Left cardiac atrium (tissue), 4 donors: ENCODE data around the gene NUP205. TPM values are rescaled to one million over a fixed set of nuclear protein-coding genes. Genes with fewer than 3 reads are reported as not detected.
"Not testable (repeated sequence)": the region's sequence is repeated elsewhere in the genome, so short reads cannot be mapped to it uniquely, and the experiment has no call there.

Experiments used
- ATAC-seq, 2 donors: fragments of 200-7000 bp; cut with Tn5 transposase; one replicate each; pipeline ENCODE4 v1.9.1; 2020; ENCODE audit warnings: mild to moderate bottlenecking in 2 of 2, moderate library complexity in 2 of 2
- DNase-seq: peaks from one replicate; pipeline ENCODE4 v3.0.0-alpha.2; 2020
- intact Hi-C, 2 donors: fragments of 100-400 bp; cut with DNase I; formaldehyde crosslinking; loops; one replicate each; pipeline versions ENCODE4 v1.14.1 to v1.15.1; 2022 to 2023
- total RNA-seq, 2 donors: library from RNA; stranded (reverse); fragmentation: NEBNext Ultra II Directional; extraction: Animal tissue kit (Norgen Biotek cat#: 25700); gene quantifications; one replicate each; pipeline ENCODE4 v1.2.1, GENCODE V29; 2021
- donor health status: DM: no; HTN: yes; CAD: no.
- donor health status: DM: no; HTN: yes; CAD: no; lungs with severe emphysema.
- donor health status: DM: yes; HTN: yes; CAD: no.
- donor health status: Dilated cardiomyopathy.

Gene NUP205
- total RNA-seq, 2 donors from 2014 or later: 18.6 to 26.0 TPM

DNA sequence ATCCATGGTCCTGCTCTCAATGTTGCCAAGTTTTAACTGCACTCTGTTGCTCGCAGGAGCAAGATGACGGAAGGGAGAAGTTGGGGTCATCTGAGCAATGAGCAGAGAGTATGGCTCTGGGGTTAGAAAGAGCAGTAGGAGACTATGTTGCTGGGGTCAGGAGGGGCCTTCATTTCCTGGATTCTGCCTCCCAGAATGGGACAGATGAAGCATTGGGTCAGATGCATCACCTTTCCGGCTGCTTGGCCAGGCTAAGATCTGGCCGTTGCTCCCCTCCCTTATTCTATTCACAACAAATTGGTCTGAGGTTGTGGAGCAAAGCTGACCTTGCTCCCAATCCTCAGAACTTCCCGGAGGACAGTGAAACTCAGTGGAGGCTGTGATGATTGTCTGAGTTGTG, 127.0 kb downstream of the NUP205 start:
- ATAC-seq (no peak), DNase-seq (no peak)
- intact Hi-C loops: no loop called here

DNA sequence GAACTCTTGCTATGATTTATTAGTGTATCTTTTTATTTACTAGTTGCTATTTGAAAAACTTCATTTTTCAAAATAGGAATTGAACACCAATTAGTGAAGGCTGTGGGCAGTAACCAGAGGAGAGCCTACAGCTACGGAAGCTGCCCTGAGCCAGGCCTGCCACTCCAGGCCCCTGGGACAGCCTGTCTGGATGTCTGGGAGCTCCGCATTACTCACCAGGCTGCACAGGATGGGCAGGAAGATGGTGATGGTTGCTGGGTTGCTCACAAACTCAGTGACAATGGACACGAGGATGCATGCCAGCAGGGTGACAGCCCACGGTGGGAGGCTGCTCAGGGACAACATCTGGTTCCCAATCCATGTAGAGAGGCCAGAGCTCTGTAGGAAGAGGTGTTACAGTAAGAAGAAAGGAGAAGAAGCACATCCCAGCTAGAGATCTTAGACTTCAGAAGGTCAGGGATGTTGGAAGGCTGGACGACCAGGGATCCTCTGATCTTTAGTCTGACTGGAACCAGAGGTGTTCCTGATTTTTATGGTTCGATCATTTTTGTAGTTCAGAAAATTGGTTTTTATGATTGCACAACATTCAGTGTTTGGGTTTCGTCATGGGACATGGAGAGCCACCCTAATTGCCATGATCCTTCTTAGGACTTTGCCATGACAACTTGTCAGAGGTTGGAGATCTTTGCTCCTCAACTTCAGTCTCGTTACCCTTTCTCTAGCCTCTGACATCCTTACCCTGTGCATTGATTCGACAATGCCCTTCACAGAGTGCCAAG, 127.8 kb downstream of the NUP205 start:
- intact Hi-C loops: no loop called here
- ATAC-seq: no peak
- no peak for DNase-seq

DNA sequence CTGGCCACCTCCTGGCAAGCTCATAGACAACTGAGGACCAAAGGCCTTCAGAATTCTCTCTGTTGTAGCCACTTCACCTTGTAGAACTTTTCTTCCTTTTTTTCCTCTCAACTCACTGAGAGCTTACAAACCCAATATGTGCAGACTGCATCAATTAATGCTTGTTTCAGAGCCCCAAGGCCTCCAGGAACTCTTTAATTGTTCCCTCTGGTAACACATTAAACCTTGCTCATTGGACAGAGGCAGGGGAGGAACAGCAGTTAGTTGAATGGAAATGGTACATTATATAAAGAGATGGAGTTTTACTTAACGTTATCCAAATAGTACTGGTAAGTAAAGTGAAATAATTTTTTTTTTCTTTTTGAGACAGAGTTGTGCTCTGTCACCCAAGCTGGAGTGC, 129.7 kb downstream of the NUP205 start:
- no peak for DNase-seq
- intact Hi-C loops: no loop called here
- ATAC-seq: no peak

DNA sequence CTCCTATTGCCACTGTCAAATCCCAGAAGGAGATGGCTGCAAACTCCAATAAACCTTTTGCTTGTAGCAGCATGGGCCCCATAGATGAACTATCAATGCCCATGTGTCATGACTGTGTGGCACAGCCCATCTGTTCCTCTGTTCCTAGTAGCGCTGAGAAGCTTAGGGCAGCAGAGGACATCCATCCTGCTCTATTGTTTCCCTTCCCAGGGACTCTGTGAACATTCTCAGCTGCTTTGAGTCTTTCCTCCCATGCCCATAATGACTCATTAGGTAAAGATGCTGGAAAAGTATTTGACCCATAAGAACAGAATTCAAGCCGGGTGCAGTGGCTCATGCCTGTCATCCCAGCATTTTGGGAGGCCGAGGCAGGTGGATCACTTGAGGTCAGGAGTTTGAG, 132.8 kb downstream of the NUP205 start:
- ATAC-seq (no peak), DNase-seq (no peak)

DNA sequence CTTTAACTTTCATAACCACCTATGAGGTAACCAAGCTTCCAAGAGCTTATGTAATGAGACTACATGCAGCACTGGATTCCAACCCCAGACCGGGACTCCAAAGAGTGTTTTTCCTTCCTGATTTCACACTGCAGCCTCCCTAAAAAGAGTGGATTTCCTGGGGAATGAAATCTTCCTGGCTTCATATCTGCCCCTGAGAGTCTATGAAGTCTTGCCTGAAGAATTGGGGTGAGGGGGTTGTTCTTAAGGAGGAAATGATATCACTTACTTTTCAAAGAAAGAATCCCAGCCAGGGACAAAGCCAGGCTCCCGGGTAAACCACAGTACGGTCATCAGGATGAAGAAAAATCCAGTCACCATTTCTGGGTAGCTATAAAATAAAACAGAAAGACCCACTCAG, 134.3 kb downstream of the NUP205 start:
- intact Hi-C loops: no loop called here
- DNase-seq: no peak
- ATAC-seq: no peak

More for the DNA sequence above, 132.8 kb downstream of the NUP205 start:
- intact Hi-C loops: no loop called here

DNA sequence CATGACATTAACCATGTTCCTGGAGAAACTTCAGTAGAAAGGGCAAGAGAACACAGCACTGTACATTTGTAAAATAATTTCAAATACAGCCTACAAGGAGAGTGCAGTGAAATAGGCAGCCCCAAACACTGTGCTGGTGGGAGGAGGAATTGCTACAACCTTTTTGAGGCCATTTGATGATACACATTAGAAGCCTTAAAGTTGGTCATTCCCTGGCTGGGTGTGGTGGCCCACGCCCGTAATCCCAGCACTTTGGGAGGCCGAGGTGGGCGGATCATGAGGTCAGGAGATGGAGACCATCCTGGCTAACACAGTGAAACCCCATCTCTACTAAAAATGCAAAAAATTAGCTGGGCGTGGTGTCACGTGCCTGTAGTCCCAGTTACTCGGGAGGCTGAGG, 134.9 kb downstream of the NUP205 start:
- DNase-seq, intact Hi-C loops, ATAC-seq: not testable (repeated sequence)

DNA sequence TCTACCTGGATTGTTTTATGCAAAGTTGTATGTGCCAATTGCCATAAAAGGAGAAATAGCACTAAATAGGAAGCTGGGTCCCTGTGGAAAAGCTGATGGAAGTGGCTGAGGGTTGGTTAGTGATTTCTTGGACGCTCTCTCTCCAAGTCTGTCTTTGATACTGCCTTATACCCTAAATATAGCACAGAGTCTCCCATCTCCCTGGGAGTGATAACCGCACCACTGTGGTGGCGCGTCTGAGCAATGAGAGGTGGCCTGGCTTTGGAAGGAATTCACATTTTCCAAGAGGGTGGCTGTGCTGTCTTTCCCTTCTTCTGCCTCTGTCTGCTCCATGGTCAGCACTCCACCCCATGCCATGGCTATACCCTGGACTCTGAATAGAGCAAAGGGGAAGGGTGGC, 135.8 kb downstream of the NUP205 start:
- intact Hi-C loops: no loop called here
- no peak for DNase-seq
- ATAC-seq: peak; percentile 48 to 84

DNA sequence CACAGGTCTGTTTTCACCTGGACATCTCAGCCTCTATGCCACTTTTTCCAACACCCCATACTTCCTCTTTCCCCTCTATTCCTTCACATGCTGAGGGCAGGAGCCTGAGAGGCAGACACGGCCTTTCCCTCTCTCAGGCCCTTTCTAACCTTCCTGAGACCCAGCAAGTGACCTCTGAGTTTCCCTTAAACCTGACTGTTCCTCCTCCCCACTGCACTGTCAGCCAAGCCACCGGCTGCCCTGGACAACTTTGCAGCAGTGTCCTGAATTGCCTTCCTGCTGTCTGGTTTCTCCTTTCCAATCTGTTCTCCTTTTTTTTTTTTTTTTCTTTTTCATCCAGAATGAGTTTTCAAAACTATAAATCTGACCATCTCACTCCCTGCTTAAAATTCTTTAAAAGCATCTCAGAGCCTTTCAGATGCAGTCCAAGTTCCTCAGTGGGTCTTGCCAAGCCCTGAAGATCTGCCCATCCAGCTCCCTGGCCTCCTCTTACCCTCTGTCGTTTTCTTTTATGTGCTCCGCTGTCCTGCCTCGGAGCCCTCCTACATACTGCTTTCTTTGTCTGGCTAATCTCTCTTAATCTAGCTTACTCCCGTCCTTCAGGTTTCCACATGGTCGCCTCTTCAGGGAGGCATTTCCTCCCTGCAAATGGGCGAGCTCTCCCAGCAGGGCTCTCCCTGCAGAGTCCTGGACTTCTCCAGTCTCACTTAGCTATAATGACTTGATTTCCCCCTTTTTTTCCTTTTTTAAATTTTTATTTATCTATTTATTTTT, 139.7 kb downstream of the NUP205 start:
- intact Hi-C loops: no loop called here
- no peak for DNase-seq
- ATAC-seq: no peak

Other genes starting within 250 kb of the NUP205 start
- 10 to 100 TPM; 25.0 to 28.0 TPM for gene CNOT4, start 47.8 kb upstream of the NUP205 start, total RNA-seq
- gene STMP1, start 104.6 kb downstream of the NUP205 start, total RNA-seq: 10 to 100 TPM; 22.3 to 24.9 TPM
- not detected for gene SLC13A4, start 170.3 kb downstream of the NUP205 start, total RNA-seq
- gene FAM180A, start 190.9 kb downstream of the NUP205 start, total RNA-seq: 1 to 10 TPM; 2.0 to 3.6 TPM